Head of caudate nucleus (tissue), 42 donors: Measurements from ENCODE around the gene COBL.

Experiments
- DNase-seq, 42 donors: peaks; one replicate each; pipeline versions ENCODE4 v3.0.0 to v3.0.0-alpha.2; 2020 to 2021; ENCODE audit warnings: mixed read lengths in 7 of 42
- intact Hi-C: fragments of 100-400 bp; cut with DNase I; formaldehyde crosslinking; loops from one replicate; pipeline ENCODE4 v1.15.0; 2022

The COBL gene

DNA sequence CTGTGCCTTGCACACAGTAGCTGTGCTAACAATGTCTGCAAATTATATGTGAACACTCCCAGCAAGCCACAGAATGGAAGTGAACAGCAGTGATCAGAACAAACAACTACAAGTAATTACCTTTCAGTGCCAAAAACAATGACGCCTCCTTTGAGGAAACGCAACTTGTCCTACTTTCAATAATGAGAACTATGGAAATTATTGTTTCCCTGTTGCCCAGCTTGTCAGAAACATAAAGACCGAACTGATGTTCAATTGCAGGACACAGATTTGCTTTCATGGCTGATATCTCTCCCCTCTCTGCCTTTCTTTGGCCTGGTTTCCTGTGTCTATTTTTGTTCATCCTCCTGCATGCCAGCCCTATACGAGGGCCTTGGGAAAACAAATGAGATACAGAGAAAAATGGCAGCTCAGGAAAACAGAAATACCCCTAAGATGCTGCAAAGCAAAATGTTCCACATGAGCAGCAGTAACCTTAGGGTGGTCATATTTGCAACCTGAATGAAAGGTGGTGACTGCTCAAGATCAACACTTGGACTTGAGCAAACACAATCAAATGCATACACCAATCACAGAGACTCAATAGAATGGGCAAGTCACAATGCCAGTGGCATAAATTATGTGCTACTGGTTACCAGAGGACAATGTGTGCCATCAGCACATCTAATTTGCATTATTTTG lies 26.8 kb downstream of the COBL start:
- intact Hi-C loops, result no loop called here

GRCh38 chr7:51288896-51289622 lies 27.6 kb downstream of the COBL start:
- intact Hi-C loops, result no loop called here
- DNase-seq, result peak in 7 of 42 donors; percentile 17 to 77 (median 57)

More for the DNA sequence above, 26.8 kb downstream of the COBL start:
- peak in 4 of 42 donors; percentile 2 to 36 (median 15) for DNase-seq

DNA sequence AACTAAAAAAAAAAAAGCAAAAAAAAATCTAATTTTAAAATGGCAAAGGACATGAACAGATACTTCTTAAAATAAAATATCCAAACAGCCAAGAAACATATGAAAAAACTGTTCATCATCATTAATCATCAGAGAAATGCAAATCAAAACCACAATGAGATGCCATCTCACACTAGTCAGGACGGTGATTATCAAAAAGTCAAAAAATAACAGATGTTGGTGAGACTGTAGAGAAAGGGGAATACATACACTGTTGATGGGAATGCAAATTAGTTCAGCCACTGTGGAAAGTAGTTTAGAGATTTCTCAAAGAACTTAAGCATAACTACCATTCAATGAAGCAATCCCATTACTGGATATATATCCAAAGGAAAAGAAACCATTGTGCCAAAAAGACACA lies 30.2 kb downstream of the COBL start:
- no peak for DNase-seq
- intact Hi-C loops, result no loop called here

GRCh38 chr7:51280156-51280555 lies 36.5 kb downstream of the COBL start:
- intact Hi-C loops, result no loop called here
- peak in 5 of 42 donors; percentile 43 to 67 (median 45) for DNase-seq

DNA sequence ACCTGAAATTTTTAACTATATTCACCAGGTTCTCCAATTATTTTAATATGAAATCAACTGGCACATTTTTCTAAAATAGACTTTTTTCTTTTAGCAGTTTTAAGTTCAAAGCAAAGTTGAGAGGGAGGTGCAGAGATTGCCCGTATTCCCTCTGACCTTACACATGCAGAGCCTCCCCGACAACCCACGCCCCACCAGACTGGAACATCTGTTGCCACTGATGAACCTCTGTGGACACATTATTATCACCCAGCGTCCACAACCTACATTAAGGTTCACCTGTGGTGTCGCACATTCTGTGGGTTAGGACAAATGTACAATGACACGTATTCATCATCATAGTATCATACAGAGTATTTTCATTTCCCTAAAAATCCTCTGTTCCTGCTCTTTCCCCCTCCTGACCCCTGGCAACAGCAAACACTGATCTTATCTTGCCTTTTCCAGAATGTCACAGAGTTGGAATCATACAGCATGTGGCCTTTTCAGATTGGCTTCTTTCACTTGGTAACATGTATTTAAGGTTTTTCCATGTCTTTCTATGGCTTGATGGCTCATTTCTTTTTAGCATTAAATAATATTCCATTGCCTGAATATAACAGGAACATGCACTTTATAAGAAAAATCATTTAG lies 37.1 kb downstream of the COBL start:
- DNase-seq, result peak in 4 of 42 donors; percentile 1 to 43 (median 16)
- intact Hi-C loops, result no loop called here

DNA sequence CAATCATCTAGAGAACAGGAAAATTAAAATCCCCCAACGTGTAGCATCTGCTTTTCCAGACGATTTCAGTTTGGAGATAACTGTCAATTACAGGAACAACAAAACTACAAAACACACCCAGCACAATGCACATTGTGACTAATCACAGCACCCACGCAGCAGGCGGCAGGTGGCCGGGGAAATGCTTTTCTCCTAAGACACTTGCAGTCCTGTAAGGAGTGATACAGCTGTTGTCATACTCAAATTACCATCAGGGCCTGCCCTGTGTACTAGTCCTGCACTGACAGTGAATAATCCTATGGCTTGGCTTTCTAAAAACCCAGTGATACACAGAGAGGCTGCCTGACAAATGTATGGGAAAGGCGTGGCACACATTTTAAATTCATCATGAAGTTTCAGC lies 37.8 kb downstream of the COBL start:
- DNase-seq, result peak in 3 of 42 donors; percentile 14 to 39 (median 26)

DNA sequence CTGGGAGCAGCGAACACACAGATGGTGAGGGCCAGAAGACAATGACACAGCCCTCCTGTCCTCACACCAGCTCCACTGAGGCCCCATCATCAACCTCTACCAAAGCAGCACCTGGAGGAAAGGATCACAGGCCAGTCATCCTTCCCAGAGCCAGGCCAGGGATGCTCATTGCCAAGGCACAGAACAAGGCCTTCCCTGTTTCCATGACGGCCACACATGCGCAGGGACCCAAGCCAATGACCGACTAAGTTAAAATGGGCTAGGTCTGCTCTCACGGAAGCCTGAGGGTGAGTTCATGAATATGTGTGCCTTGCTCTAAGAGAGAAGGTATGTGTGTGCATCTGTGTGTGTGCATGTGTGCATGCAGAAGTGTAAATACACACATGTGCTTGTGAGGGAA lies 39.6 kb downstream of the COBL start:
- intact Hi-C loops, result no loop called here
- DNase-seq, result peak in 25 of 42 donors; percentile 47 to 85 (median 71)

More for the DNA sequence above, 37.8 kb downstream of the COBL start:
- intact Hi-C loops, result no loop called here

DNA sequence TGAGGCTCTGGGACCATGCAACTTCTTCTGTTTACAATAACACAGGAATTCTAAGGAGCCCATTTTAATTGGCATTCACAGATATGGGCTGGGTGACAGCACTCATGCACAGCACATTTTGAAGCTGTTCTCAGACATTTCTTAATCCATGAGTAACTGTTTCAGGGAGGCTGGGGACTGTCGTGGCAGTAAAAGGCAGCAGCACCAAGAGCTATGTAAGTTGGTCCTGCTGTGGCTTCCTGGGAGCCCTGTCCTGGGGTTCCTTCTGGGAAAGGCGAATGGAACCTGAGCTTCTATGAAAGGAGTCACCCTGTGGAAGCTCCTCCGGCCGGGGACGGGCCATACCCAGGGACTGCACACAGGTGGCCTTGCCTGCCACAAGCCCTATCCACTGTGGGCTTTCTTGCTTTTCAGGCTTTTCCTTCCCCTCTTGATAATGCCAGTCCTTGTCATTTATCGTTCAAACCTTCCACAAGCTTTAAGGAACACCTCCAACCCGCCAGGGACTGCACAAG lies 40.5 kb downstream of the COBL start:
- intact Hi-C loops, result no loop called here
- peak in 6 of 42 donors; percentile 17 to 44 (median 32) for DNase-seq

- intact Hi-C loops, result no loop called here
- peak in 35 of 42 donors; percentile 35 to 82 (median 68) for DNase-seq
Observed at GRCh38 chr7:51275532-51275931, 41.1 kb downstream of the COBL start.

GRCh38 chr7:51274955-51275354 lies 41.7 kb downstream of the COBL start:
- intact Hi-C loops, result no loop called here
- peak in 3 of 42 donors; percentile 12 to 51 (median 36) for DNase-seq

DNA sequence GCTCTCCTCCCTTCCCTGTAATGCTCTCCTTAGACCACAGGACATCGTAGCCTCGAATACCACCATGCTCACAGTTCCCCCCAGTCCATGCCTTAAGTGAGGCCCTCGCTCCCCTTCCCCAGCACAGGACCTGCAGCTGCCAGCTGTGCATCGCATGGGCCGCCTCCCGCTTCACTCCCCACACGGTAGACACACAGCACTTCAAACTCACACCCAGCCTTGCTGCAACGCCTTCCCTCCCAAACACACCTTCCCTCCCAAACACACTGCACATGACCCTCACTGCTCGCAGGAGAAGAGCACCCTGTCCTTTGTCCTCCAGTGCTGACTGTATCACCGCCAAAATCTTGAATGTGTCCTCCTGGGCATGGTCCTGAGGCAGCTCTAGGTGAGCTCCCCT lies 42.6 kb downstream of the COBL start:
- intact Hi-C loops, result no loop called here
- DNase-seq, result peak in 4 of 42 donors; percentile 3 to 35 (median 24)

DNA sequence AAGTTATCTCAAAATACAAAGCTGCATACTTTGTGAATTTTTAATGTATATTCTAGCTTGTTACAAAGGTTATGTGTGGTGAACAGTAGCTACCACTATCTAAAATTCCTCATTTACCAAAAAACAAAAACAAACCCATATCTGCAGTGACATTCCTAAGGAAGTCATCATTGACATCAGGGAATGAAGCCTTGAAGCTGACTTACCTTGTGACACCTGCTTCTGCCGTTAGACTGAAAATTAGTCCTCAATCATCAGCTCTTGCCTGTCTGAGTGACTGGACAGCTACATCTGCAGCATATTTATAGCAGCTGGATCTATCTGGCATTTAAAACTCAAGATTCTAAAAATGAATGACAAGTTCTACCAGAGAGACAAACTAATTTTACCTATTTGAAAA lies 43.2 kb downstream of the COBL start:
- peak in 1 of 42 donors; percentile 0 for DNase-seq
- intact Hi-C loops, result no loop called here

- DNase-seq, result peak in 2 of 42 donors; percentile 8 to 42
- intact Hi-C loops, result no loop called here
Observed at GRCh38 chr7:51270965-51271364, 45.6 kb downstream of the COBL start.

DNA sequence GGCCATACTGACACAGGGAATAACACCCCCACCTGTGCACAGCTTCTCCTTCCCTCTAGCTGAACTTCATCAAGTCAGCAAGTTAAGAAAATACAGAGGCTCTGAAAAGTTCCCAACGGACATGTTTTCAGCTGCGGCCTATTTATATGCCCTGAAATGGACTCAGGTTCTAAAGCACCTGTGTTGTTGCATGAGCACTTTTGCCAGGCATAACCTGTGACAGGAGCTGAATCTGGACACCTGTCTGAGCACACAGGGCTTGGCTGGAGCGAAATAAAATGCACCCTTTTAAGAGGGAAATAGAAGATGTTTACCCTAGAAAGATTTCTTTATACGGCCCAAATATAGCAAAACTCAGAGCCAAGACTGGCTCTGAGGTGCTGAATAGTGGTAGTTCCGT lies 46.7 kb downstream of the COBL start:
- intact Hi-C loops, result no loop called here
- peak in 1 of 42 donors; percentile 8 for DNase-seq

DNA sequence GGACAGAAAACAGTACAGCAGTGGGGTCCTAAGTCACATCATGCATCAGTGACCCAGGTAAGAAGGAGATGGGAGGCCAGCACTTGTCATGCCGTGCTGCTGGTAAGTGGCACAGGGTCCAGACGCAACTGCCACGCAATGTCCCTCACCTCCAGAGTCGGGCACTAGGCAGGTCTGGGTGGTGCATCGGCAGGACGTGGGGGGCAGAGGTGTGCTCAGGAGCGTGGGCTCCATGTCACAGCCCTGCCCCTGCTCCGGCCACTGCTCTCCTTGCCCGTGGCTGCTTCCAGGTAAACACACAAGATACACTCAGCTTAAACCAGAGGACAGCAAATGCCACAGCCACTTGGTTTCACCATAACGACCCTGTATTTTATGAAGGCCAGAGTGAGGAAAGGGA lies 47.3 kb downstream of the COBL start:
- DNase-seq, result no peak
- intact Hi-C loops, result no loop called here

- intact Hi-C loops, result no loop called here
- peak in 31 of 42 donors; percentile 49 to 88 (median 70) for DNase-seq
Observed at GRCh38 chr7:51268859-51269258, 47.8 kb downstream of the COBL start.

DNA sequence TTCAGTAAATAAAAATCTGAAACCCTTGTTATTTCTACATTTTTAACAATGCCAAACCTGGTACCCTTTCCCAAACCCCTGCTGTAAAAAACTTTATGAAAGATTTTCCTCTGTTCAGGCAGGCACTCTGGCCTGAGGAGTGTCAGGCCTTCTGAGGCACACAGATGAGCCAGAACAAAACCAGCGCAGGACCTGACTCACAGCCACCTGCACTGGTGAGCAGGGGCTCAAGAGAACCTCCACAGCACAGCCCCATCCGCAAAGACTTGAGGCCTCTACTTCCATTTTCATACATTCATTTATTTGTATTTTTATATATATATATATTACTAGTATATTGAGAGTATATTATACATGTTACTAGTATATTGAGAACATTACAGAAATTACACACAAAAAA lies 49.4 kb downstream of the COBL start:
- intact Hi-C loops, result no loop called here
- DNase-seq, result peak in 3 of 42 donors; percentile 1 to 29 (median 1)

GRCh38 chr7:51265066-51265907 lies 51.3 kb downstream of the COBL start:
- peak in 3 of 42 donors; percentile 9 to 46 (median 29) for DNase-seq
- intact Hi-C loops, result no loop called here
